WERI-Rb-1 (cell line): ENCODE data around the gene PLEKHG5.

Source experiments
- DNase-seq: peaks from one replicate; pipeline ENCODE4 v3.0.0-alpha.2; 2020
- H3K27ac ChIP-seq: fragments of 250-450 bp; sonication (Bioruptor Pico); 2 replicates; pipeline ENCODE4 v1.5.1; 2020; ENCODE audit warnings: mild to moderate bottlenecking, moderate library complexity
- H3K27me3 ChIP-seq: fragments of 250-450 bp; sonication (Bioruptor Pico); 2 replicates; pipeline ENCODE4 v1.5.1; 2021; ENCODE audit warnings: mild to moderate bottlenecking, low read depth, moderate library complexity; ENCODE audit not compliant: insufficient read depth, severe bottlenecking
- H3K36me3 ChIP-seq: fragments of 250-450 bp; sonication (Bioruptor Pico); 2 replicates; pipeline ENCODE4 v1.5.1; 2020; ENCODE audit warnings: mild to moderate bottlenecking, moderate library complexity
- H3K4me3 ChIP-seq: 2 replicates; pipeline ENCODE4 v1.5.1; 2011; ENCODE audit warnings: low read depth, mild to moderate bottlenecking, control low read depth, low read length
- H3K9me3 ChIP-seq: fragments of 250-450 bp; sonication (Bioruptor Pico); 2 replicates; pipeline ENCODE4 v1.5.1; 2021; ENCODE audit warnings: mild to moderate bottlenecking, moderate library complexity; ENCODE audit not compliant: severe bottlenecking
- TF ChIP-seq, protein P1 (sequence below): IDR thresholded peaks from 2 replicates; pipeline ENCODE4 v1.5.1; 2011; ENCODE audit warnings: low read depth, mild to moderate bottlenecking, control low read depth, inconsistent platforms, low read length

Gene PLEKHG5

DNA sequence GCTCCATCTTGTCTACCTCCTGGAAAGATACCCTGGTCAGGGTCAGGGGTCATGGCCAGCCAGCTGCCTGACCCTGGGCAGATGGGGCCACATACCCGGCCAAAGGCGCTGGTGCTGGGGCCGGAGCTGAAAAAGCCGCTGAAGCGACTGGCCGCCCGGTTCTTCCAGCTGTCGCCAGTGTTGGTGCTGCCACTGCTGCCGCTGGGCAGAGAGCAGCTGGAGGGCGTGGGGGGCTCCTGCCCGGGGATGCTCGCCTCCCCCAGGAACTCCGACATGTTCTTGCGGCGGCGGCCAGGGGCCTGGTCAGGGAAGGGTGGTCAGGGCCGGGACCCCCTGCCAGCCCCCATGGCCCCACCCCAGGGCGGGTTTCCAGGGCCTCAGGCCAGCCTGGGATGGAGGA lies 18.3 kb downstream of the PLEKHG5 start:
- Histone ChIP-seq H3K36me3 (peaks cover 41% of the 10 kb centered on the region), H3K9me3 (no peaks in the 10 kb centered on the region), H3K27ac (no peak overlapping the region), H3K27me3 (no peaks in the 10 kb centered on the region), H3K4me3 (no peak overlapping the region)
- DNase-seq = no peak
- TF ChIP-seq, protein P1, sequence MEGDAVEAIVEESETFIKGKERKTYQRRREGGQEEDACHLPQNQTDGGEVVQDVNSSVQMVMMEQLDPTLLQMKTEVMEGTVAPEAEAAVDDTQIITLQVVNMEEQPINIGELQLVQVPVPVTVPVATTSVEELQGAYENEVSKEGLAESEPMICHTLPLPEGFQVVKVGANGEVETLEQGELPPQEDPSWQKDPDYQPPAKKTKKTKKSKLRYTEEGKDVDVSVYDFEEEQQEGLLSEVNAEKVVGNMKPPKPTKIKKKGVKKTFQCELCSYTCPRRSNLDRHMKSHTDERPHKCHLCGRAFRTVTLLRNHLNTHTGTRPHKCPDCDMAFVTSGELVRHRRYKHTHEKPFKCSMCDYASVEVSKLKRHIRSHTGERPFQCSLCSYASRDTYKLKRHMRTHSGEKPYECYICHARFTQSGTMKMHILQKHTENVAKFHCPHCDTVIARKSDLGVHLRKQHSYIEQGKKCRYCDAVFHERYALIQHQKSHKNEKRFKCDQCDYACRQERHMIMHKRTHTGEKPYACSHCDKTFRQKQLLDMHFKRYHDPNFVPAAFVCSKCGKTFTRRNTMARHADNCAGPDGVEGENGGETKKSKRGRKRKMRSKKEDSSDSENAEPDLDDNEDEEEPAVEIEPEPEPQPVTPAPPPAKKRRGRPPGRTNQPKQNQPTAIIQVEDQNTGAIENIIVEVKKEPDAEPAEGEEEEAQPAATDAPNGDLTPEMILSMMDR = no peak

DNA sequence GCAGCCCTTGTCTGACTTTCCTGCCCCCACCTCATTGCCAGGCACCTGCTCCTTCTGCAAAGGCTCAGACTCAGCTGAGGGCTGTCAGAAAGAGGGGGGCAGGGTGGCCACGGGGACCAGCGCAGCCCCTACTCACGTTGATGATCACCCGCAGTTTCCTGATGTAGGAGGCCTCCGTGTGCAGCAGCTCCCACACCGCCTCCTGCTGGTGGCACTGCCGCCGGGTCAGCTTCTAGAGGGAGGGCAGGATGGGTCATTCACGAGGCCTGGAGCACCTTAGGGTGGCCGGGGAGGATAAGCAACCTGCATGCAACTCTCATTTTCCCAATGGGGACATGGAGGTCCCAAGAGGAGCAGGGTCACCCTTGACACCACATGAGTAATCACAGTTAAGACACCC lies 19.1 kb downstream of the PLEKHG5 start:
- H3K27me3 ChIP-seq = no peaks in the 10 kb centered on the region
- no peaks in the 10 kb centered on the region for H3K9me3 ChIP-seq
- no peak overlapping the region for H3K4me3 ChIP-seq
- no peak for DNase-seq
- no peak overlapping the region for H3K27ac ChIP-seq
- TF ChIP-seq, protein P1 = peak; percentile 70
- peaks cover 44% of the 10 kb centered on the region for H3K36me3 ChIP-seq

GRCh38 chr1:6471970-6472368 lies 19.5 kb downstream of the PLEKHG5 start:
- TF ChIP-seq, protein P1 = no peak
- H3K27ac ChIP-seq = no peak overlapping the region
- no peaks in the 10 kb centered on the region for H3K27me3 ChIP-seq
- H3K4me3 ChIP-seq = no peak overlapping the region
- DNase-seq = no peak
- H3K36me3 ChIP-seq = peaks cover 46% of the 10 kb centered on the region
- H3K9me3 ChIP-seq = no peaks in the 10 kb centered on the region

DNA sequence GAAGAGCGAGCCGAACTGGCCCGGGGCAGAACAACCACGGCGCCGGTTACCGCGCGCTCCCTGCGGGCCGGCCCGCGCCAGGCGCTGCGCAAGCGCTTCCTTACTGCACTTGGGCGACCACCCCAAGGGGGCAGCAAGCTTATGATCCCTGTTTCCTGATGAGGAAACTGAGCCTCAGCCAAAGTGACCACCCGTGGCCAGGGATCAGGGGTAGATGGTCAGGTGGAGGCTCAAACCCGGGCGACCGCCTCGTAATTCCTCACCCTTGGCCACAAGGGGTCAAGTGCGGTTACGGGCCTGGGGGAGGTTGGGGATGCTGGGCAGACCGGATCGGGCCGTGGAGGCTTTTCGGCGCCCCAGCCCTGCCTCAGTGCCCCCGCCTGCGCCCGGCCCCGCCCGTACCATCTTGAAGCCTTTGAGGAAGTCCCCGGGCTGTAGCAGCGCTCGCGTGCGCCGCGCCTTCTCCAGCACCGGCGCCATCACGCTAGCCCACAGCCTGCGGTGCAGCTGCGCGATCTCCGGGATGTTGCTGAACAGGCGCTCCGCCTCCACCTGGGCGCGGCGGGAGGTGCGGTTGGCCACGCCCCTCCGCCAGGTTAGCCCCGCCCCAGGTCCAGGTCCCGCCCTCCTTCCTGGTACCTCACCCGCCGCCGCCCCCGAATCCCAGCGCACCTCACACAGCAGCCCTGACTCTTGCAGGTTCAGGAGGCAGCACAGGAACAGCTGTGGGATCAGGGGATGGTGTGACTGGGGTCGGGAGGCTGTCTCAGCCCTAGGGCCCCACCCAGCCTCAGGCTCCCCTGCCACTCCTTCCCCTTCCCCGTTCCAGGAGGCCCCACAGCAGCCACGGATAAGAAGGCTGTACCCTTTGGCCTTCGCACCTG lies 20.1 kb downstream of the PLEKHG5 start:
- Histone ChIP-seq H3K36me3 (peaks cover 46% of the 10 kb centered on the region), H3K27me3 (no peaks in the 10 kb centered on the region), H3K27ac (no peak overlapping the region), H3K4me3 (no peak overlapping the region), H3K9me3 (no peaks in the 10 kb centered on the region)
- TF ChIP-seq, protein P1 = no peak
- DNase-seq = no peak

DNA sequence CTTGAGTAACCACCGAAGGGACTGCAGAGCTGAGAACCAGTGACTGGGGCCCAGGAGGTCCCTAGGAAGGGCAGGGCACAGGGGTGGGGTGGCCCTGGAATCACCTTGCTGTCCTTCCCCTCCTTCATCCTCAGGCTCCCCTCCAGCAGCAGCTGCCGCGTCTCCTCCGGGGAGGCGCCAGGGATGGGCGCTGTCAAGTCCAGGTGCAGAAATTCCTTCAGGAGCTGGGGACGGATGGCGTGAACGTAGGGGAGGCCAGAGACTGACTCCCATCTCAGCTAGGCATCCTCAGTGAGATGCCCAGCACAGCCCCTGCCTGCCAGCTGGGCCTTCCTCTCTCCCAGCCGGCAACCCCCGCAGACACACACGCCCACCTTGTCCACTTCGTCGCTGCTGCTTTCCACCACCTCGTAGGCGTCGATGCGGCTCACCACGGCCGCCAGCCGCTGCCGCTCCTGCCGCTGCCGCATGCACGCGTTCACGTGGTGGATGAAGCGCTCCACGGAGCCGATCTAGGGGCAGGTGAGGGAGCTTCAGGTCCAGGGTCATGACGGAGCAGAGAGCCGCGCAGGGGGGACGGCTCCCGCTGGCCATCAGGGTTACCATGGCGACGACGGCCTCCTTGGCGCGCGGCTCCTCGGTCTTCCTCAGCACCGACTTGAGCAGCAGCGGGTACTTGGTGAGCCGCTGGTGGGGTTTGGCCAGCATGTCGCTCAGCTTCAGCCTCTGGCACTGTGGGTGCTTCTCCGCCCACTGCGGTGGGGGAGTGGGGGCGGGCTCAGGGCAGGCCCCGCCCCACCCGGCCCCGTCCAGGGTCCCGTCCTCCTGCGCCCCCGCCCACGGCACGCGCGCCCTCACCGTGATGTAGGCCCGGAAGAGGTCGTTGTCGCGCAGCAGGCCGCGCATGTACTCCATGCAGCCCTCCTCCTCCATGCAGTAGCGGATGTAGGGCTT lies 21.1 kb downstream of the PLEKHG5 start:
- TF ChIP-seq, protein P1 = no peak
- DNase-seq = no peak
- no peak overlapping the region for H3K4me3 ChIP-seq
- H3K9me3 ChIP-seq = no peaks in the 10 kb centered on the region
- no peak overlapping the region for H3K27ac ChIP-seq
- no peaks in the 10 kb centered on the region for H3K27me3 ChIP-seq
- peaks cover 46% of the 10 kb centered on the region for H3K36me3 ChIP-seq
